Measurements from ENCODE around the gene HECW1.

HECW1 gene

DNA sequence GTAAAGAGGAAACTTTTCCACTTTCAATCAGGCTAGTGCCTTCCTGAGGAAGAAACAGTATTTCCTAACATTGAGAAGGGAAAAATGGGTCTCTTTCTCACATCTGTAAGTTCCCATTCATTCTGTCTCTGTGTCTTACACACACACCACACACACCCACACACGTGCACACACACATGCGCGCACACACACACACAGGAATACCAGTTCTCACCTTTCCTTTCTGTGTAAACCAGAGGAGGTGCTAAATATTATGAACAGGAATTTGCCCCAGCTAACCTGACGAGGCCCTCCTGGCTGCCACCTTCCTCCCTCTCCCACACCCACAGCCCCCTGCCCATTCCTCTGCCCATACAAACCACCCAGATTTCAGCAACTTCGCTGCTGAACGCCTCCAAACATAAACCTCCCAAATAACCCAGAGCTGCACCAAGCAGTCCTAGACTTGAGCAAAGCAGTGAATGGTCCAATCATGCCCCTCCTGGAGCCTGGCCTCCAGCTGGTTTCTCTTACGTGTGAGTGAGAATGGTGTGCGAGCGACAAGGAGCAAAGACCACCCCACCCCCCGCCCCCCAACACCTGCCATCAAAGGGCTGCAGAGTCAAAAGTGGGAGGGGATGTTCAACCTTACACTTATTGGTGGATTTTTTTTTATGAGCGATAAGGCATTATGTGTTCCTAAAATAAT lies 190.5 kb downstream of the HECW1 start:
- no peak for DNase-seq (ENCODE audit: low read depth)
- TF ChIP-seq, protein P1, sequence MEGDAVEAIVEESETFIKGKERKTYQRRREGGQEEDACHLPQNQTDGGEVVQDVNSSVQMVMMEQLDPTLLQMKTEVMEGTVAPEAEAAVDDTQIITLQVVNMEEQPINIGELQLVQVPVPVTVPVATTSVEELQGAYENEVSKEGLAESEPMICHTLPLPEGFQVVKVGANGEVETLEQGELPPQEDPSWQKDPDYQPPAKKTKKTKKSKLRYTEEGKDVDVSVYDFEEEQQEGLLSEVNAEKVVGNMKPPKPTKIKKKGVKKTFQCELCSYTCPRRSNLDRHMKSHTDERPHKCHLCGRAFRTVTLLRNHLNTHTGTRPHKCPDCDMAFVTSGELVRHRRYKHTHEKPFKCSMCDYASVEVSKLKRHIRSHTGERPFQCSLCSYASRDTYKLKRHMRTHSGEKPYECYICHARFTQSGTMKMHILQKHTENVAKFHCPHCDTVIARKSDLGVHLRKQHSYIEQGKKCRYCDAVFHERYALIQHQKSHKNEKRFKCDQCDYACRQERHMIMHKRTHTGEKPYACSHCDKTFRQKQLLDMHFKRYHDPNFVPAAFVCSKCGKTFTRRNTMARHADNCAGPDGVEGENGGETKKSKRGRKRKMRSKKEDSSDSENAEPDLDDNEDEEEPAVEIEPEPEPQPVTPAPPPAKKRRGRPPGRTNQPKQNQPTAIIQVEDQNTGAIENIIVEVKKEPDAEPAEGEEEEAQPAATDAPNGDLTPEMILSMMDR (conservative IDR thresholded peaks at IDR 0.05; ENCODE audit: low read length) = no peak
- H3K4me3 ChIP-seq (ENCODE audit: low read length) = no peak overlapping the region

DNA sequence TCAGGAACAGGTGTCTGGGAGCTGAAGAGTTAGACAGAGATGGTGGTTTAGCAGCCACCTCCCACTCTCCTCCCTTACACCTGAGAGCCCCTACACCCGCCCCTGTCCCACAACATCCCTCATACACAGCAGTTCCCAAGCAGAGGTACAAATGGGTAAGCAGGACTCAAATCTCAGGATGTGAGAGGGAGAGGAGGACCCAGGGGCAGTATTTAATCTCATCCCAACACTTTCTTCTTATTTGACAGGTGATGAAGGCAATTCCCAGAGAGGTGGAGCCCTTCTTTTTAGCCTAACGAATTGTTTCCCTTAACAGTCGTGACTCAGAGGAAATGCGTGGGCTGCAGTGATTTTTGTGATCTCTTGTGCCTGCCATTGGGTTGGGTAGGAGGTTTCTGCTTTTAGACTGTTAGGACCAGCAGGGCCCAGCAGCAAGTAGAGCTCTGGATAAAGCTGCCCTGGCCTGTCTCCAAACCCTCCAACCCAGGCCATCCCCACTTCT lies 191.3 kb downstream of the HECW1 start:
- no peak overlapping the region for H3K4me3 ChIP-seq (ENCODE audit: low read length)
- DNase-seq (ENCODE audit: low read depth) = no peak
- TF ChIP-seq, protein P1 (conservative IDR thresholded peaks at IDR 0.05; ENCODE audit: low read length) = no peak

DNA sequence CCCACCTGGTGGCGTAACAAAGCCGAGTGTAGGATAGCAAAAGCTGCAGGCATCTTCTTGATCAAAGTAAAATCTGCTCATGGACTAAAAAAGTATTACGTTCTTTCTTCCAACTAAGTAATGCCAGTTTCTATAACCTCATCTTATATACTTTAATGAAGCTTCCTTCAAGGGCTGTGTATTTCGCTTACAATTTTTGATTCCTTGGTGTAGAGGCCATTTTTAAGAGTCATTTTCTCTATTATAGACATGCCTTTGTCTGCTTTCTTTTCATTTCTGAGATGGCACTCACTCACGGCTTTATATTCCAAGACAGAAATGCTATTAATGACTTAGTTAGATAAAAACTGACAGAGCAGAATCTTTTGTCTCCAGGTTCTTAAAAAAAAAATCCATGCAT lies 194.0 kb downstream of the HECW1 start:
- DNase-seq (ENCODE audit: low read depth) = no peak
- no peak overlapping the region for H3K4me3 ChIP-seq (ENCODE audit: low read length)
- TF ChIP-seq, protein P1 (conservative IDR thresholded peaks at IDR 0.05; ENCODE audit: low read length) = no peak

DNA sequence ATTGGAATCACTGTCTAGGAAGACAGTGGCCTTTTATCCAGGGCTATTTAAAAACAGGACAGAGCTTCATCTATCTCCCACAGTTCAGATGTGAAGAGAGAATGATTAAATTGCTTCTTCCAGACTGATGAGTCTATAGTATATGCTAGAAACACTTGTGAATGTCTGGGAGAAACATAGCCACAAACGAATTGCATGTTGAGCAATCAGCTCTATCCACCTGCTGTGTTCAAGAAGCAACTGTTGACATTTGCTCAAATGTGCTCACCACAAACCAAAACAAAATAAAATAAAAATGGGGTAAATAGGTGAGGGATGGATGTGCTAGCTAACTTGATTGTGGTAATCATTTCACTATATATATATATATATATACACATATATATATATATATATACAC lies 195.1 kb downstream of the HECW1 start:
- DNase-seq (ENCODE audit: low read depth) = no peak

DNA sequence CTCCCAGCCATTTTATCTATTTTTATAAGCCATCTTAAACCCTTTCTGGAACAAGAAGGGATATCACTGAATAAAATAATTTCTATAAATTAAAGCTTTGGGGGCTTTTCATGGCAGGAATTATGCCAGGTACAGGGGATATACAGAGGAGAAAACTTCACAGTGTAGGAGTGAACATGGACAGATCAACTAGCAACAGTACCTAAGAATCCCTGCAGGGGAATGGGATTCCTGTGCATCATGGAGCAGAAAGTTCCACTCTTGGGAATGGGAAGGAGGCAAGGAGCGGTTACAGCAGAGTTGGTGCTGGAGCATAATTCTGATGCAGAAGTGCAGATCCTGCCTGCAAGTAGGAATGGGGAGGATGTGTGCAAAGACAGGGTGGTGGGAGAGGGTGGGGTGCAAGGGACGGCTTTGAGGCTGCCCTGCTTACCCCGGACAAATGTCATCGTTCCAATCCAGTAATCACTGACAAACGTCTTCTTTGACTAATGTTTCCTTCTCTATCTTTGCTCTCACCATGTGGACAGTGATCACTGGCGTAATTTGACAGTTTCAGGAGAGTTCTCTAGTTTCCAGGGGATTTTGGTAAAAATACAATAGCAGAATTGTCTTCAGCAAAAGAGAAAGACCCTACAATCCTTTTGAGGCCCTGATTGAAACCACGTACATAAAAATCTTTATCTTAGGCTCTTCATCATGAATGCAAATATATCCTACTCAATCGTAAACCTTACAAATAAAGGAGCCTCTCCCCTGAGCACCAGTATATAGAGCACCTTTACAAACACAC lies 196.7 kb downstream of the HECW1 start:
- no peak for DNase-seq (ENCODE audit: low read depth)
- TF ChIP-seq, protein P1 (conservative IDR thresholded peaks at IDR 0.05; ENCODE audit: low read length) = no peak
- no peak overlapping the region for H3K4me3 ChIP-seq (ENCODE audit: low read length)

More for the DNA sequence above, 195.1 kb downstream of the HECW1 start:
- TF ChIP-seq, protein P1 (conservative IDR thresholded peaks at IDR 0.05; ENCODE audit: low read length) = no peak
- H3K4me3 ChIP-seq (ENCODE audit: low read length) = no peak overlapping the region

DNA sequence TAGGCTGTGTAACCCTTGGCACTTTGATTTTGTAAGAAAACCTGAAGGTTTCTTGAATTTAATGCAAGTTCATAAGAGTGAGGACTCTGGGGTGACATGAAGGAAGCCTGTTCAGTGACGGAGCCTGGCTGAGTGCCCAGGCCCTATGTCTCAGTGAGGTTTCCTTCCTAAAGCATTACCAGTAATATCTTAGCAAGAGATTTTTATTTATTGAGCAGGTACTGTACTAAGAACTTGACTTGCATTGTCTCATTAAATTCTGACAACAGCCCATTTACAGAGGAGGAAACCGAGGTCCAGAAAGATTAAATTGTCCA lies 197.2 kb downstream of the HECW1 start:
- TF ChIP-seq, protein P1 (conservative IDR thresholded peaks at IDR 0.05; ENCODE audit: low read length) = no peak
- DNase-seq (ENCODE audit: low read depth) = no peak
- H3K4me3 ChIP-seq (ENCODE audit: low read length) = no peak overlapping the region

DNA sequence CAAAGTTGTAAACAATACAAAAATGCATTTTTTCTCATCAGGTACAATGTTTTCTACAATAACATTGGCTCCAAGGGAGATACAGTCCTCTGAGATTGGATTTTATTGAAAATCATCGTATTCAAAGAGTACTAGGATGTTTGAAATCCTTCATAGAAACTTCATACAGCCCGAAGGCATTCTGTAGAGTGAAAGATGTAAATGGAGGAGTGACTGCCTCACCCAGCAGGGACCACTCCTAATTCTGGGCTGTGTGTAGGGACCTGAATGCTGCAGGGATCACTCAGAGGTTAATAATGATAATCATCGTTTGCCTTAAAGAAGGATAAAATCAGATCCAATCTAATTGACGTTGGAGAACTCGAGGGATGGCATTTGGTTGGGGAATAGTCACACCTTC lies 198.6 kb downstream of the HECW1 start:
- TF ChIP-seq, protein P1 (conservative IDR thresholded peaks at IDR 0.05; ENCODE audit: low read length) = no peak

More for the DNA sequence above, 198.6 kb downstream of the HECW1 start:
- DNase-seq (ENCODE audit: low read depth) = no peak
- no peak overlapping the region for H3K4me3 ChIP-seq (ENCODE audit: low read length)

Measured in AG10803 (cell line).